NCI-H2196 (cell line): Measurements from ENCODE around the gene ADAMTS16.

Experiments used
- DNase-seq: peaks from one replicate; lab custom pipeline; 2025; ENCODE audit not compliant: unreplicated experiment; lab: John Stamatoyannopoulos, UW

The ADAMTS16 gene

GRCh38 chr5:5141339-5141599, 1.1 kb downstream of the ADAMTS16 start:
- DNase-seq, result no peak

GRCh38 chr5:5141625-5142525, 1.7 kb downstream of the ADAMTS16 start:
- peak; percentile 64 for DNase-seq

- DNase-seq, result no peak
Measured at GRCh38 chr5:5144441-5144840, 4.3 kb downstream of the ADAMTS16 start.

GRCh38 chr5:5145651-5146529, 5.8 kb downstream of the ADAMTS16 start:
- DNase-seq, result no peak

- no peak for DNase-seq
Measured at GRCh38 chr5:5146530-5147160, 6.5 kb downstream of the ADAMTS16 start.

- DNase-seq, result no peak
Measured at GRCh38 chr5:5149154-5149553, 9.0 kb downstream of the ADAMTS16 start.

GRCh38 chr5:5150667-5151066, 10.5 kb downstream of the ADAMTS16 start:
- DNase-seq, result no peak

GRCh38 chr5:5154733-5155132, 14.6 kb downstream of the ADAMTS16 start:
- no peak for DNase-seq

GRCh38 chr5:5155617-5156016, 15.5 kb downstream of the ADAMTS16 start:
- no peak for DNase-seq

GRCh38 chr5:5156471-5157082, 16.4 kb downstream of the ADAMTS16 start:
- DNase-seq, result no peak

GRCh38 chr5:5158472-5158895, 18.4 kb downstream of the ADAMTS16 start:
- DNase-seq, result no peak

- no peak for DNase-seq
Measured at GRCh38 chr5:5159282-5160103, 19.4 kb downstream of the ADAMTS16 start.

GRCh38 chr5:5164163-5164562, 24.0 kb downstream of the ADAMTS16 start:
- DNase-seq, result no peak

GRCh38 chr5:5165541-5166002, 25.4 kb downstream of the ADAMTS16 start:
- no peak for DNase-seq

- no peak for DNase-seq
Measured at GRCh38 chr5:5169466-5169865, 29.3 kb downstream of the ADAMTS16 start.

GRCh38 chr5:5178136-5178535, 38.0 kb downstream of the ADAMTS16 start:
- no peak for DNase-seq

- no peak for DNase-seq
Measured at GRCh38 chr5:5178580-5178979, 38.5 kb downstream of the ADAMTS16 start.

GRCh38 chr5:5179079-5179478, 38.9 kb downstream of the ADAMTS16 start:
- DNase-seq, result no peak

- no peak for DNase-seq
Measured at GRCh38 chr5:5179597-5179996, 39.5 kb downstream of the ADAMTS16 start.

GRCh38 chr5:5181650-5182324, 41.7 kb downstream of the ADAMTS16 start:
- no peak for DNase-seq
